ENCODE measurements around the gene APEH. TPM values are rescaled to one million over a fixed set of nuclear protein-coding genes. Genes with fewer than 3 reads are reported as not detected.

APEH gene
- total and polyA plus RNA-seq, 2 donors (not counting 1 experiment from before 2014, with no cell fraction given), result 79.4 to 96.2 TPM

- no peak for ATAC-seq (ENCODE audit: low read depth)
- TF ChIP-seq EZH2 (IDR thresholded peaks at IDR 0.05; ENCODE audit: borderline replicate concordance, insufficient read depth, low read depth, low read length, poor library complexity, severe bottlenecking), result no peak
- TF ChIP-seq, protein P1, sequence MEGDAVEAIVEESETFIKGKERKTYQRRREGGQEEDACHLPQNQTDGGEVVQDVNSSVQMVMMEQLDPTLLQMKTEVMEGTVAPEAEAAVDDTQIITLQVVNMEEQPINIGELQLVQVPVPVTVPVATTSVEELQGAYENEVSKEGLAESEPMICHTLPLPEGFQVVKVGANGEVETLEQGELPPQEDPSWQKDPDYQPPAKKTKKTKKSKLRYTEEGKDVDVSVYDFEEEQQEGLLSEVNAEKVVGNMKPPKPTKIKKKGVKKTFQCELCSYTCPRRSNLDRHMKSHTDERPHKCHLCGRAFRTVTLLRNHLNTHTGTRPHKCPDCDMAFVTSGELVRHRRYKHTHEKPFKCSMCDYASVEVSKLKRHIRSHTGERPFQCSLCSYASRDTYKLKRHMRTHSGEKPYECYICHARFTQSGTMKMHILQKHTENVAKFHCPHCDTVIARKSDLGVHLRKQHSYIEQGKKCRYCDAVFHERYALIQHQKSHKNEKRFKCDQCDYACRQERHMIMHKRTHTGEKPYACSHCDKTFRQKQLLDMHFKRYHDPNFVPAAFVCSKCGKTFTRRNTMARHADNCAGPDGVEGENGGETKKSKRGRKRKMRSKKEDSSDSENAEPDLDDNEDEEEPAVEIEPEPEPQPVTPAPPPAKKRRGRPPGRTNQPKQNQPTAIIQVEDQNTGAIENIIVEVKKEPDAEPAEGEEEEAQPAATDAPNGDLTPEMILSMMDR (IDR thresholded peaks at IDR 0.05), result no peak
- H3K4me3 Mint-ChIP-seq, result no peak overlapping the region
- peaks cover 0 to 5% (median 0%) of the 10 kb centered on the region in 4 experiments for H3K27me3 ChIP-seq (replicated peaks in 1 of 4; ENCODE audit: control extremely low read depth in 1 of 4, control insufficient read depth in 3 of 4, insufficient read depth in 4 of 4, low read length in 3 of 4)
- POLR2A ChIA-PET, result no interaction called here
- no peak overlapping the region for H3K9ac ChIP-seq (ENCODE audit: low read length)
- CTCF ChIA-PET, result no interaction called here
- no peak overlapping the region for H3K27ac ChIP-seq (ENCODE audit: low read length in 2 of 2)
- no peak overlapping the region for H2AFZ ChIP-seq (ENCODE audit: insufficient read depth, low read depth, low read length, poor library complexity, severe bottlenecking)
- H3K79me2 ChIP-seq (ENCODE audit: control insufficient read depth, insufficient read depth, low read length), result no peaks in the 10 kb centered on the region
- no peaks in the 10 kb centered on the region for H3K36me3 ChIP-seq (replicated peaks in 1 of 2; ENCODE audit: control extremely low read depth in 1 of 2, control insufficient read depth in 1 of 2, extremely low read depth in 1 of 2, insufficient read depth in 2 of 2, low read length in 1 of 2)
- no peak overlapping the region for H3K4me2 ChIP-seq (replicated peaks; ENCODE audit: low read depth, low read length, poor library complexity, severe bottlenecking)
- no peak overlapping the region for H3K4me3 ChIP-seq (ENCODE audit: control extremely low read depth in 1 of 5, extremely low read depth in 1 of 5, insufficient read depth in 1 of 5, low read depth in 2 of 5, low read length in 4 of 5)
- H3K4me1 Mint-ChIP-seq, result peaks cover 4% of the 10 kb centered on the region
- no peaks in the 10 kb centered on the region for H4K20me1 ChIP-seq (ENCODE audit: control insufficient read depth, insufficient read depth, low read length, poor library complexity, severe bottlenecking)
- no peak for DNase-seq
- H3K9me3 Mint-ChIP-seq (ENCODE audit: insufficient read depth), result no peaks in the 10 kb centered on the region
- peaks cover 5% of the 10 kb centered on the region for H3K27me3 Mint-ChIP-seq
- H3K9me3 ChIP-seq (ENCODE audit: control extremely low read depth in 1 of 3, control insufficient read depth in 2 of 3, insufficient read depth in 1 of 3, low read length in 2 of 3), result peaks cover 0 to 5% (median 0%) of the 10 kb centered on the region in 3 donors
- H3K27ac Mint-ChIP-seq, result no peak overlapping the region
- intact Hi-C loops (cut with micrococcal nuclease), result no loop called here
- peaks cover 0 to 11% of the 10 kb centered on the region in 2 donors for H3K4me1 ChIP-seq (ENCODE audit: control insufficient read depth in 2 of 2, insufficient read depth in 2 of 2, low read length in 2 of 2)
- WGBS (ENCODE audit: insufficient coverage), result 82% methylated on average over 17 of the region's 17 CpGs
Observed at GRCh38 chr3:49654176-49654825, 19.9 kb upstream of the APEH start.

DNA sequence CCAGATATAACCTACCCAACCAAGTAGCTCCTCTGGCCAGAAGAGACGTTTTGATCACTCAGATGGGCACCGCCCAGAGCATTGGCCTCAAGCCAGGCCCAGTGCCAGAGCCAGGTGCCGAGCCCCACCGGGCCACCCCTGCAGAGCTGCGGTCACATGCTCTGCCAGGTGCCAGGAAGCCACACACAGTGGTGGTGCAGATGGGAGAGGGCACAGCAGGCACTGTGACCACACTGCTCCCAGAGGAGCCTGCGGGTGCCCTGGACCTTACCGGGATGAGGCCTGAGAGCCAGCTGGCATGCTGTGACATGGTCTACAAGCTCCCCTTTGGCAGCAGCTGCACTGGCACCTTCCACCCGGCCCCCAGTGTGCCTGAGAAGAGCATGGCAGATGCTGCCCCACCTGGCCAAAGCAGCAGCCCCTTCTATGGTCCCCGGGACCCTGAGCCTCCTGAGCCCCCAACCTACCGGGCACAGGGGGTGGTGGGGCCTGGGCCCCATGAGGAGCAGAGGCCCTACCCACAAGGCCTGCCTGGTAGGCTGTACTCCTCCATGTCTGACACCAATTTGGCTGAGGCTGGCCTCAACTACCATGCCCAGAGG lies 19.1 kb upstream of the APEH start:
- CTCF ChIA-PET, result no interaction called here
- Mint-ChIP-seq H3K4me1 (peaks cover 4% of the 10 kb centered on the region), H3K27me3 (peaks cover 5% of the 10 kb centered on the region), H3K9me3 (ENCODE audit: insufficient read depth) (no peaks in the 10 kb centered on the region), H3K4me3 (no peak overlapping the region), H3K27ac (peak overlapping the region; percentile 46)
- WGBS (ENCODE audit: insufficient coverage), result 10% methylated on average over 10 of the region's 10 CpGs
- Histone ChIP-seq H3K27me3 (replicated peaks in 1 of 4; ENCODE audit: control extremely low read depth in 1 of 4, control insufficient read depth in 3 of 4, insufficient read depth in 4 of 4, low read length in 3 of 4) (peaks cover 0 to 5% (median 0%) of the 10 kb centered on the region in 4 experiments), H2AFZ (ENCODE audit: insufficient read depth, low read depth, low read length, poor library complexity, severe bottlenecking) (no peak overlapping the region), H3K9ac (ENCODE audit: low read length) (no peak overlapping the region), H3K4me2 (replicated peaks; ENCODE audit: low read depth, low read length, poor library complexity, severe bottlenecking) (no peak overlapping the region), H4K20me1 (ENCODE audit: control insufficient read depth, insufficient read depth, low read length, poor library complexity, severe bottlenecking) (no peaks in the 10 kb centered on the region), H3K4me1 (ENCODE audit: control insufficient read depth in 2 of 2, insufficient read depth in 2 of 2, low read length in 2 of 2) (peaks cover 0 to 11% of the 10 kb centered on the region in 2 donors), H3K27ac (ENCODE audit: low read length in 2 of 2) (no peak overlapping the region), H3K4me3 (ENCODE audit: control extremely low read depth in 1 of 5, extremely low read depth in 1 of 5, insufficient read depth in 1 of 5, low read depth in 2 of 5, low read length in 4 of 5) (no peak overlapping the region), H3K9me3 (ENCODE audit: control extremely low read depth in 1 of 3, control insufficient read depth in 2 of 3, insufficient read depth in 1 of 3, low read length in 2 of 3) (peaks cover 0 to 5% (median 0%) of the 10 kb centered on the region in 3 donors), H3K79me2 (ENCODE audit: control insufficient read depth, insufficient read depth, low read length) (no peaks in the 10 kb centered on the region), H3K36me3 (replicated peaks in 1 of 2; ENCODE audit: control extremely low read depth in 1 of 2, control insufficient read depth in 1 of 2, extremely low read depth in 1 of 2, insufficient read depth in 2 of 2, low read length in 1 of 2) (no peaks in the 10 kb centered on the region)
- peak; percentile 27 for DNase-seq
- intact Hi-C loops (cut with micrococcal nuclease), result no loop called here
- peak; percentile 21 for ATAC-seq (ENCODE audit: low read depth)
- TF ChIP-seq EZH2 (IDR thresholded peaks at IDR 0.05; ENCODE audit: borderline replicate concordance, insufficient read depth, low read depth, low read length, poor library complexity, severe bottlenecking), result no peak
- TF ChIP-seq, protein P1 (IDR thresholded peaks at IDR 0.05), result no peak
- POLR2A ChIA-PET, result no interaction called here

Data from B cell (primary cell).